Activated T-cell treated with anti-CD3 and anti-CD28 coated beads, Interleukin-2, amount 50 U/mL, for 24 hours (primary cell): ENCODE results near the gene VWA8.
"Not testable (repeated sequence)": the region's sequence is repeated elsewhere in the genome, so short reads cannot be mapped to it uniquely, and the experiment has no call there.

ENCODE experiments used
- DNase-seq: peaks from one replicate; pipeline ENCODE4 v3.0.0-alpha.2; 2020
- H3K27ac Mint-ChIP-seq: 2 replicates; pipeline ENCODE4 v1.8.0; 2020; ENCODE audit warnings: mild to moderate bottlenecking, mixed read lengths
- H3K27me3 Mint-ChIP-seq: 2 replicates; pipeline ENCODE4 v1.8.0; 2020; ENCODE audit warnings: mixed read lengths
- H3K36me3 Mint-ChIP-seq: 2 replicates; pipeline ENCODE4 v1.8.0; 2020; ENCODE audit warnings: low read depth, mixed read lengths
- H3K4me1 Mint-ChIP-seq: 2 replicates; pipeline ENCODE4 v1.8.0; 2020; ENCODE audit warnings: low read depth, mixed read lengths
- H3K4me3 Mint-ChIP-seq: 2 replicates; pipeline ENCODE4 v1.8.0; 2020; ENCODE audit warnings: mild to moderate bottlenecking, moderate library complexity, mixed read lengths
- H3K9me3 Mint-ChIP-seq: 2 replicates; pipeline ENCODE4 v1.8.0; 2020; ENCODE audit warnings: mixed read lengths

VWA8 gene

DNA sequence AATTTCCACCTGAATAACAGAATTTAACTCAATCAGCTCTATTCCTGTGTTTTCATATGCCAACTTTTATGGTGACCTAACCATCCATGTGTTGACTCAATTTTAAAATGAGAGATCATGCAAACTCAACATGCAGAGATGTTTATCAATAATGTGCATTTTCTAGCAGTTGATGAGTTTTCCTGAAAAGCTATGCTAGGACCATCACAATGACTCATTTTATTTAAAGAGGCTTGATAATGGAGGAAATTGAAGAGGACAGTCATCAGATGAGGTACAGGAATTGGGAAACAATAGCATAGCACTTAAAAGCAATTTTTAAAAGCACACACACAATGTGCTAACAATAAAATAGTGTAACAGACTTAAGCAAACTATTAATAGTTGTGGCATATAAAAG is 127.1 kb downstream of the VWA8 start:
- no peak for DNase-seq
- Mint-ChIP-seq H3K36me3 (peaks cover 71% of the 10 kb centered on the region), H3K27ac (no peak overlapping the region), H3K4me3 (no peak overlapping the region), H3K9me3 (peaks cover 2% of the 10 kb centered on the region), H3K4me1 (no peaks in the 10 kb centered on the region), H3K27me3 (no peaks in the 10 kb centered on the region)

DNA sequence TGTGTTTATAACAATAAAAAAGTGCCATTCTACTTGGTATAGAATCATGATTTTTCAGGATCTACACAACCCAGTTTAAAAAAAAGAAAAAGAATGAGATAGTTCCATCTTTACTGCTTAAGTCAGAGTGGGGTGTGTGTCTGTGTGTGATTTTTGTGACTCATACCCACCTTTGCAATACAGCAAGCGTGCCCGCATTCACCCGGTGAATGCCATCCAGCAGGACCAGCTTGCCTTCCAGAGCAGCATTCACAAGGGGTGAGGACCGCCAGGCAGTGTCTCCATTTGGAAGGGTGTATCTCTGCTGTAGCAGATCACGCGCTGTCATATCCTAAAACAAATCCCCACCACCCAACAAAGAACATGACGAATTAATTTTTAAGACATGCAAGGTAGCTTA is 127.7 kb downstream of the VWA8 start:
- Mint-ChIP-seq H3K4me3 (no peak overlapping the region), H3K9me3 (peaks cover 2% of the 10 kb centered on the region), H3K4me1 (no peaks in the 10 kb centered on the region), H3K36me3 (peaks cover 73% of the 10 kb centered on the region), H3K27ac (no peak overlapping the region), H3K27me3 (no peaks in the 10 kb centered on the region)
- no peak for DNase-seq

DNA sequence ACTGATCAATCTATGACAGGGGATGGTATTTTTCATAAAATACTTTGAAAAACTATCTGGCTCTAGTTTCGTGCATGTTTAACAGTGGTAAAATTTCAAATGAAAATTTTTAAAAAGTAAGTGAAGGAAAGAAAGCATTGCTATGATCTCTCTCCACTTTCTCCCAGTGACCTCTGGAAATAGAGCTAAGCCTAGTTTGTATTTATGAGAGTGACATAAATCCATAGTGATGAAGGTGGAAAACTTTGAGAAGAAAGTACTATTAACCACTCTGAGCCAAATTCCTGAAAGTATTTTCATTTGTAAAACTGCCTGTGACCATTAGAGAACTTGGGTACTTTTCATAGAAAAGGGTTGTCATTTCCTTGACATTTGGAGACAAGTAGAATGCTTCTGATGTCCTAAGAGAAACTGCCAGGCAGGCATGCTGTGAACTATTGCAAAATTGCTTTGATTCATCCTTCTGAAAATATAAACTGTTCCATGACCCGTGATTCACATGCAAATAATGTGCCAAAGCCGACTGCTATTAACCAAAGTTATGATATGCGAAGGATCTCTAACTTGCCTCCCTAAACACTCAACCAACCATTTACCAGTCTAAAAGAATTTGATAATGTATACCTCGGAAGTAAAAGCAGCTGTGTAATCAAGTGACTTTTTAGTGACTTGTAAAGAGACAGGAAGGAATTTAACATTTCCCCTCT is 133.2 kb downstream of the VWA8 start:
- peaks cover 82% of the 10 kb centered on the region for H3K36me3 Mint-ChIP-seq
- no peaks in the 10 kb centered on the region for H3K9me3 Mint-ChIP-seq
- no peak for DNase-seq
- no peaks in the 10 kb centered on the region for H3K27me3 Mint-ChIP-seq
- no peak overlapping the region for H3K4me3 Mint-ChIP-seq
- no peak overlapping the region for H3K27ac Mint-ChIP-seq
- no peaks in the 10 kb centered on the region for H3K4me1 Mint-ChIP-seq

DNA sequence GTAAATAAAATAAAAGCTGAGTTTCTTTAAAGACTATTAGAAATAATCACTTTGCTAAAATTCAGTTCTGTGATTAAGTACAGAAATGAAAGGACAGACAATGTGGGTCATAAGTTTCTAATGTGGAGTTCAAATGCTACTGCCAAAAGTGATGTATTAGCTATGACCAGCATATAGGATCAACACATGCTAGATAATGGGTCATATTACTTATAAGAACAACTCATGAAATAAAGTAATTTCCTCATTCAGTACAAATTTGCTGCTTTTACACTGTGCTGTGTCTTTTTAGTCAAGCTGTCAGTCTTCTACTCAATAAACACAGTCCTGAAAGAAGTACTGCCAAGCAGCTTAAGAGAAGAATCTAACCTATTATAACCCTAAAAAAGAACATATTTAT is 135.2 kb downstream of the VWA8 start:
- no peaks in the 10 kb centered on the region for H3K27me3 Mint-ChIP-seq
- H3K27ac Mint-ChIP-seq, result no peak overlapping the region
- no peak overlapping the region for H3K4me3 Mint-ChIP-seq
- H3K4me1 Mint-ChIP-seq, result no peaks in the 10 kb centered on the region
- no peak for DNase-seq
- H3K36me3 Mint-ChIP-seq, result peaks cover 77% of the 10 kb centered on the region
- no peaks in the 10 kb centered on the region for H3K9me3 Mint-ChIP-seq

DNA sequence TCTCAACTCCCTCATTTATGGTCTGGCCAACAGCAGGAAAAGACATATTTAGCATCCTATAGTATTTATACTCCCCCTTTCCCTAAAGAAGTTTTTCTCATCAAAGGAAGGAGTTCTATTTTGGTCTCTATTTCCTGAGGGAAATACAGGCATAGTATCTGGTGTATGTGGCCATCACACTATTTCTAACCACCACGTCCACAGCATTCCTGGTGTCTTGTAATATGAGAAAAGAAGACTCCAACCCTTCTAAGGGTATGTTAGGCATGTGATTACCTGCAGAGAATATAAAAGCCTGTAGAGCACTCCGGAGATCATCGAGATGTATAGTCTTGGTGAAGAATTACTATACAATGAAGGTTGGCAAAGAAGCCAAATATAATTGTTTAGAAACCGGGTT is 137.4 kb downstream of the VWA8 start:
- no peaks in the 10 kb centered on the region for H3K4me1 Mint-ChIP-seq
- H3K27ac Mint-ChIP-seq, result no peak overlapping the region
- H3K9me3 Mint-ChIP-seq, result no peaks in the 10 kb centered on the region
- H3K4me3 Mint-ChIP-seq, result no peak overlapping the region
- peaks cover 82% of the 10 kb centered on the region for H3K36me3 Mint-ChIP-seq
- no peaks in the 10 kb centered on the region for H3K27me3 Mint-ChIP-seq
- DNase-seq, result no peak

DNA sequence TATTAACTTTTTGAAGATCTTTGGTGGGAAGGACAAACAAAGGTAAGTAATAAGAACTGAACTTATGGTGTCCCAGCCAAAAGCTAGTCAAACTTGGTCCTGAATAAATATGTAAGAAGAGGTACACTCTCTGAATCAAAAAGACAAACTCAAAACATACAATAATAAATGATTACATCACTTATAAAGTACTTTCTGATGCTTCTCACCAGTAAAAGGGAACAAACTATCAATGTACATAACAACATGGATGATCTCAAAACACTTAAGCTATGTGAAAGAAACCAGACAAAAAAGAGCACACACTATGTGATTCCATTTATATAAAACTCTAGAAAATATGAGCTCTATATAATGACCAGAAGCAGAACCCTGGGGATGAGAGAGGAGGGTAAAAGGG is 138.3 kb downstream of the VWA8 start:
- DNase-seq, result no peak
- Mint-ChIP-seq H3K4me3 (no peak overlapping the region), H3K9me3 (no peaks in the 10 kb centered on the region), H3K27ac (no peak overlapping the region), H3K36me3 (peaks cover 79% of the 10 kb centered on the region), H3K27me3 (no peaks in the 10 kb centered on the region), H3K4me1 (no peaks in the 10 kb centered on the region)

DNA sequence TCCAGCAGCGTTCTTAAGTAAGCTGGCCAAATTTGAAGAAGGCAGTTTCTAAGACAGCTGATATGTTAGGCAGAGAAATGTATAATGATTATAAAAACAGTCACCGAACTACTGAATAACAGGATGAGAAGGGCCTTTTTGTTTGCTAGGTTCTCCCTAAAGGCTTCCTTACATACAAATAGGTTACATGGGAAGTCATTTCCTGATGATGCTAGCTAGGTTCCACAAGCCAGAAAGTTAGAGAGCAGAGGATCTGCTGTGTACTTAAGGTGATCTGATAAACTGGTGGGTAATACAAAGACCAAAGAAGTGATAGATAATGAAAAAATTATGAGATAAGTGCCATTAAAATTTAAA is 139.7 kb downstream of the VWA8 start:
- Mint-ChIP-seq H3K36me3 (peaks cover 79% of the 10 kb centered on the region), H3K4me3 (no peak overlapping the region), H3K27me3 (no peaks in the 10 kb centered on the region), H3K4me1 (no peaks in the 10 kb centered on the region), H3K9me3 (no peaks in the 10 kb centered on the region), H3K27ac (no peak overlapping the region)
- DNase-seq, result no peak

DNA sequence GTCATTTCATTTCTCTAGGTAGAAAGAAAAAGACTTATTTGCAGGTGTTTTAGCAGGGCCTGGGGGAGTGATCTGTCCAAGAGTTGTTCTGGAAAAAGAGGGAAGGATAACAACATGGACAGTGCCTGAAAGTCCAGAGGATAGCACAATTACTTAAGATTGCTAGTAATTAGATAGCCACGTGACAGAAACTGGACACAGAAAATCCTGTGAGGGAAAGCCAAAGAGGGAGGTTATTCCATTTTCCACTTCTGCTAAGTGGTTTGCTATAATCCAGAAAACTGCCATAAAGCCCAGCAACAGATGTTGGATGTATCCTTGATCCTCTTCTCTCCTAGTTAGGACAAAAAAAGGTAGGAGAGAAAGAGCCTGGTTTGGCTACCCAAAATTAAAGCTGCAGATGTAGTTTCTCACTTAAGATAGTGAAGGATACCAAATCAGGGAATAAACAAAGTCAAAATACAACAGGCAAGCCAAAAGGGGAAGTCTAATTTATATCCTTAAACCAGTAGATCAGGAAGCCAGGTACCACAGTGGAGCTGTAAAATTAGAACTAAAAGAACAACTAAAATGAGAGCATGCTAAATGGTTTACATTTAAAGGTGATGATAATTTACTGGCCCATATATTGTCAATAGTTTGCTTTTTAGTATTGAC is 140.2 kb downstream of the VWA8 start:
- no peak overlapping the region for H3K27ac Mint-ChIP-seq
- H3K36me3 Mint-ChIP-seq, result peaks cover 80% of the 10 kb centered on the region
- H3K4me1 Mint-ChIP-seq, result no peaks in the 10 kb centered on the region
- H3K9me3 Mint-ChIP-seq, result no peaks in the 10 kb centered on the region
- DNase-seq, result no peak
- no peaks in the 10 kb centered on the region for H3K27me3 Mint-ChIP-seq
- H3K4me3 Mint-ChIP-seq, result no peak overlapping the region

DNA sequence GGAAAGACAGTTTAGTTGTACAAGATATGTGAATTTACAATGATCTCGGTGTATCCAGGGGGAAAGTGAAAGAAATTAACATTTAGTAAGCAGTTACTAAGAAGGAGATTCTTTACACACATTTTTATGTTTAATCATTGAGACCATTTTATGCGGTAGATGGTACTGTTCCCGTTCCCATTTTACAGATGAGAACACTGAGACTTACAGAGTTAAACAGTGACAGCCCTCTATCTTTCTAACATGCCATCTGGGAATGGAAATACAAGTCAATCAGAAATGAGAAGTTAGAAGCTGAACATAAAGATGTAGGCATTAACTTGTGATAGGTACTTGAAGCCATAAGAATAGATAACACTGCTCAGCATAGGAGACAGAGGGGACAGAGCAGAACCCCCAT is 144.9 kb downstream of the VWA8 start:
- H3K9me3 Mint-ChIP-seq, result no peaks in the 10 kb centered on the region
- no peak overlapping the region for H3K4me3 Mint-ChIP-seq
- H3K36me3 Mint-ChIP-seq, result peaks cover 71% of the 10 kb centered on the region

DNA sequence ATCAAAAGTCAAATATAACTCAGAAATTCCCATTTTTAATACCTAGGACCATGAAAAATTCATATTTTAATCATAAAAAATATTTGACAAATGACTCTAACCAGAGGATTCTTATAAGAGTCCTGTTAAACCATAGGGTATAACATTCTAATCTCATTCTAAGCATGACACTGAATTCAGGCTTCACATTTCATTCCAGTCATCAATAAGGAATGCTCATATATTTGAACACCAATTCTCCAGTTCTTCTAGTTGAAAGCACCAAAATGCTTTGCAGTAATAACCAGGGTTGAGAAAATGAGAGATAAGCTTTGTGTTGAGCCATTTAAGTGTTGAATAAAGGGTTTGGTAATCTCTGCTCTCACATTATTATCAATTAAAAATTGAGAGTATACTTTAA is 147.5 kb downstream of the VWA8 start:
- Mint-ChIP-seq H3K9me3 (no peaks in the 10 kb centered on the region), H3K27ac (no peak overlapping the region), H3K4me3 (no peak overlapping the region), H3K27me3 (no peaks in the 10 kb centered on the region), H3K4me1 (peaks cover 15% of the 10 kb centered on the region), H3K36me3 (peaks cover 72% of the 10 kb centered on the region)
- DNase-seq, result no peak

More for the DNA sequence above, 144.9 kb downstream of the VWA8 start:
- Mint-ChIP-seq H3K27me3 (no peaks in the 10 kb centered on the region), H3K4me1 (peaks cover 15% of the 10 kb centered on the region), H3K27ac (no peak overlapping the region)
- DNase-seq, result no peak

DNA sequence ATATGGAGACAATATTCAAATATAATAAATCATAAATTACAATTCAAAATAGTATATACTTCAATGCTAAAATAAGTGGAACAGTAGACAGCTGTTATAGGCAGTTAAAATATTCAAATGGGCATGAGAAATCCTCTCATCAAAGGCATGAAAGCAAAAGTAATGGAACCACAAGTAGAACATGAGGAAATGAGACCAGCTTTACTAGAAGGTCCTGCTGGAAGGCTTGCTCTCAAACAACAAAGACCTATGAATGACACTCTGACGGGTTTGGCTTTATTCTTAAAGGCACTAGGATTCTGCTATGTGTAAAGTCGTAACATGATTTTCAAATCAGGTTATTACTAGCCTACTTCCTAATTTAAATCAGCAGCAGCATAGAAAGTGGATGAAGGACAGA is 148.1 kb downstream of the VWA8 start:
- H3K9me3 Mint-ChIP-seq, result no peaks in the 10 kb centered on the region
- DNase-seq, result no peak
- peaks cover 78% of the 10 kb centered on the region for H3K36me3 Mint-ChIP-seq
- H3K27me3 Mint-ChIP-seq, result no peaks in the 10 kb centered on the region
- peak overlapping the region; percentile 12 for H3K27ac Mint-ChIP-seq
- no peak overlapping the region for H3K4me3 Mint-ChIP-seq
- peaks cover 15% of the 10 kb centered on the region for H3K4me1 Mint-ChIP-seq

DNA sequence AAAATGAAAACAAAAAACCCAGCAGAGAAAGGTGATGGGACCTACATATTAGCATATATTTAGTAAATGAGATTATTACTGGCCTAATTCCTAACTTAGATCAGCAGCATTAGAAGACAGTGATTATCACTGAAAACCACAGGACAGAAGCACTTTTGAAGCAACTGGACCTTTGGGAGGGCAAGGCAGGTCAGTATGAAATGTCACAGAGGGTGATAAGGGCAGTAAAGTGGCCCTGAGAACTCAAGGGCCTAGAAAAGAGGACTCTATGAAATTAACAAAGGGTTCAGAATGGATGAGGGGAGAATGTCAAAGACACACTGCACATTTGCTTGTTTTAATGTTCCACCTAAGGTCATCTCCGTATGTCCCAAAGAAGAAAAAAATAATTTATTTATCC is 148.7 kb downstream of the VWA8 start:
- H3K4me1 Mint-ChIP-seq, result peaks cover 15% of the 10 kb centered on the region
- H3K27ac Mint-ChIP-seq, result no peak overlapping the region
- H3K27me3 Mint-ChIP-seq, result no peaks in the 10 kb centered on the region
- no peaks in the 10 kb centered on the region for H3K9me3 Mint-ChIP-seq
- H3K4me3 Mint-ChIP-seq, result no peak overlapping the region
- peaks cover 79% of the 10 kb centered on the region for H3K36me3 Mint-ChIP-seq
- no peak for DNase-seq

DNA sequence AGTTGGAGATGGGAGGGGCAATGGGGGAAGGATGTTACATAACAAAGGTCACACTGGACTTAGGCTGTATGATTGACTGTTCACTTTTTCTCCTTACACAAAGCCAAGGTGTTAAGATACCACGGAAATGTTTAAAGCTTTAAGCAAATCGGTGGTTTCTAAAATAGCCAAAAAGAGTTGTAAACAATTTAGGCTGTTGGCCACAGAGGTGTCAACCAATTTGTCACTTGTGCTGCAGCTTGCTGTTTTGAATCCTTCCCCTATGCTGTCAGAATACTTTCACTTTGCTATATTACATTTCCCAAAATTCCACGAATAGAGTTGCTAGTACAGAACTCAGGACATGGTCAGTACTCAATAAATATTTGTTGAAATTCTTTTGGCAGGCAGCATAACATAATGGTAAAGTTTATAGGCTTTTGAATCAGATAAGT is 149.3 kb downstream of the VWA8 start:
- no peaks in the 10 kb centered on the region for H3K9me3 Mint-ChIP-seq
- no peak for DNase-seq
- H3K27me3 Mint-ChIP-seq, result no peaks in the 10 kb centered on the region
- H3K4me3 Mint-ChIP-seq, result no peak overlapping the region
- H3K4me1 Mint-ChIP-seq, result peaks cover 15% of the 10 kb centered on the region
- no peak overlapping the region for H3K27ac Mint-ChIP-seq
- H3K36me3 Mint-ChIP-seq, result peaks cover 80% of the 10 kb centered on the region

DNA sequence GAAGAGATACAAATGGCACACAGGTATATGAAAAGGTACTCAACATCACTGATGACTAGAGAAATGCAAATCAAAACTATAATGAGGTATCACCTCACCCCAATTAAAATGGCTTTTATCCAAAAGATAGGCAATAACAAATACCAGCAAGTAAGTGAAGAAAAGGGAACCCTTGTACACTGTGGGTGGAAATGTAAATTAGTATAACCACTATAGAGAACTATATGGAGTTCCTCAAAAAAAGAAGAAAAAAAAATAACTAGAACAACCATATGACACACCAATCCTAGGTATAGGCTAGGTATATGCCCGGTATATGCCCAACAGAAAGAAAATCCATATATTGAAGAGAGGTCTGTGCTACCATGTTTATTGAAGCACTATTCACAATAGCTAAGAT is 150.9 kb downstream of the VWA8 start:
- no peak overlapping the region for H3K27ac Mint-ChIP-seq
- H3K4me1 Mint-ChIP-seq, result peaks cover 15% of the 10 kb centered on the region
- no peaks in the 10 kb centered on the region for H3K27me3 Mint-ChIP-seq
- DNase-seq, result no peak
- no peak overlapping the region for H3K4me3 Mint-ChIP-seq
- H3K9me3 Mint-ChIP-seq, result peaks cover under 1% of the 10 kb centered on the region
- peaks cover 80% of the 10 kb centered on the region for H3K36me3 Mint-ChIP-seq

DNA sequence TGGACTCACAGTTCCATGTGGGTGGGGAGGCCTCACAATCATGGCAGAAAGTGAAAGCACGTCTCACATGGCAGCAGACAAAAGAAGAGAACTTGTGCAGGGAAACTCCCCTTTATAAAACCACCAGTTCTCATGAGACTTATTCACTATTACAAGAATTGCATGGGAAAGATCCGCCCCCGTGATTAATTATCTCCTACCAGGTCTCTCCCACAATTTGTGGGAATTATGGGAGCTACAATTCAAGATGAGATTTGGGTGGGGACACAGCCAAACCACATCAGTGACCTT is 157.5 kb downstream of the VWA8 start:
- Mint-ChIP-seq H3K9me3 (peaks cover 15% of the 10 kb centered on the region), H3K27ac (peak overlapping the region; percentile 22), H3K36me3 (peaks cover 93% of the 10 kb centered on the region), H3K4me1 (peaks cover 18% of the 10 kb centered on the region)
- not testable (repeated sequence) for DNase-seq, H3K27me3 Mint-ChIP-seq, H3K4me3 Mint-ChIP-seq
